Activated naive CD4-positive, alpha-beta T cell treated with anti-CD3 and anti-CD28 coated beads, Interleukin-2, amount 50 U/mL, for 24 hours (primary cell): ENCODE measurements around the gene RAX.

Experiments
- H3K27ac Mint-ChIP-seq: one replicate; pipeline ENCODE4 v1.8.0; 2021; ENCODE audit warnings: mild to moderate bottlenecking, mixed read lengths
- H3K27me3 Mint-ChIP-seq: one replicate; pipeline ENCODE4 v1.8.0; 2021; ENCODE audit warnings: mixed read lengths
- H3K36me3 Mint-ChIP-seq: one replicate; pipeline ENCODE4 v1.8.0; 2021; ENCODE audit warnings: mixed read lengths
- H3K4me1 Mint-ChIP-seq: one replicate; pipeline ENCODE4 v1.8.0; 2021; ENCODE audit warnings: mixed read lengths
- H3K4me3 Mint-ChIP-seq: one replicate; pipeline ENCODE4 v1.8.0; 2021; ENCODE audit warnings: mild to moderate bottlenecking, mixed read lengths
- H3K9me3 Mint-ChIP-seq: one replicate; pipeline ENCODE4 v1.8.0; 2021; ENCODE audit warnings: mixed read lengths

RAX gene

GRCh38 chr18:59232309-59233016, 40.8 kb downstream of the RAX start:
- Mint-ChIP-seq H3K27me3 (peaks cover 33% of the 10 kb centered on the region), H3K4me1 (no peaks in the 10 kb centered on the region), H3K4me3 (no peak overlapping the region)

DNA sequence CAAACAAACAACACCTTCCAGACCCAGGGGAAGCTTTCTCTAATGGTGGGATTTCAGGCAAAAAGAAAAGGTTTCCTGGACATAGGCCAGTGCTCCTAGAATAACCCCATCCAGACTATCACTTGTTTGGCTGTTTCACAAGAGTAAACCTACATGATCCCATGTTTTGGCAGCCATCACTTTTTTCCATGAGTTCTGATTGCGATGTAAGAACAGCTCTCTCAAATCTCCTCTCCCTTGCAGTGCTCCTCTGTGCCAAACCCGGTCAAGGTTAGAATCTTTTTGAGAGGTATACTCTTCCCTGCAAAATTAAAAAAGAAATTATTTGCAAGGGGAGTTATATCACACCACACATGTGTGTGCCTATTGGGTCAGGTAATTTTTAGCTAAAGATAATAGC, 41.4 kb downstream of the RAX start:
- H3K36me3 Mint-ChIP-seq, result no peaks in the 10 kb centered on the region
- no peaks in the 10 kb centered on the region for H3K4me1 Mint-ChIP-seq
- peaks cover 35% of the 10 kb centered on the region for H3K27me3 Mint-ChIP-seq
- H3K27ac Mint-ChIP-seq, result no peak overlapping the region
- H3K9me3 Mint-ChIP-seq, result no peaks in the 10 kb centered on the region
- H3K4me3 Mint-ChIP-seq, result no peak overlapping the region

More at GRCh38 chr18:59232309-59233016, 40.8 kb downstream of the RAX start:
- no peaks in the 10 kb centered on the region for H3K36me3 Mint-ChIP-seq
- no peaks in the 10 kb centered on the region for H3K9me3 Mint-ChIP-seq
- H3K27ac Mint-ChIP-seq, result no peak overlapping the region

DNA sequence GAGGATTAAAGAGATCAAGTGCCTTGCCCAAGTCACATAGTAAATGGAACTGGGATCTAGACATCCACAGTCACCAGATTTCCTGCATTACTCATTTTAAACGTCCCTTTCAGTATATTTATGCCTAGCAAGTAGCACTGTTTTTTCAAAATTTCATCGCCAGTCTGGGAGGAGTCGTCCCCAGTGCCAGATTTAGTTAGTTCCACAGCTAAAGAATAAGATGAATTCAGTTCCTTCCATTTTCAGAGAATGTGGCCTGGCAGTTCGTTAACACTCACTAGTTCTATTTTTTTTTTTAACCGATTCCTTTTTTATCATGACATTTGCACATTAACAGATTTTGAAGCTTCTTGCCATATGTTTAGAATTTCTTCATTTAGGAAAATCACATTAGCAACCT, 42.1 kb downstream of the RAX start:
- Mint-ChIP-seq H3K9me3 (no peaks in the 10 kb centered on the region), H3K4me3 (no peak overlapping the region), H3K27ac (no peak overlapping the region), H3K36me3 (no peaks in the 10 kb centered on the region), H3K4me1 (no peaks in the 10 kb centered on the region), H3K27me3 (peaks cover 32% of the 10 kb centered on the region)

- H3K27me3 Mint-ChIP-seq, result peaks cover 37% of the 10 kb centered on the region
- H3K4me3 Mint-ChIP-seq, result no peak overlapping the region
- H3K9me3 Mint-ChIP-seq, result no peaks in the 10 kb centered on the region
- H3K36me3 Mint-ChIP-seq, result no peaks in the 10 kb centered on the region
- H3K27ac Mint-ChIP-seq, result no peak overlapping the region
- H3K4me1 Mint-ChIP-seq, result no peaks in the 10 kb centered on the region
Observed at GRCh38 chr18:59229701-59230443, 43.4 kb downstream of the RAX start.

DNA sequence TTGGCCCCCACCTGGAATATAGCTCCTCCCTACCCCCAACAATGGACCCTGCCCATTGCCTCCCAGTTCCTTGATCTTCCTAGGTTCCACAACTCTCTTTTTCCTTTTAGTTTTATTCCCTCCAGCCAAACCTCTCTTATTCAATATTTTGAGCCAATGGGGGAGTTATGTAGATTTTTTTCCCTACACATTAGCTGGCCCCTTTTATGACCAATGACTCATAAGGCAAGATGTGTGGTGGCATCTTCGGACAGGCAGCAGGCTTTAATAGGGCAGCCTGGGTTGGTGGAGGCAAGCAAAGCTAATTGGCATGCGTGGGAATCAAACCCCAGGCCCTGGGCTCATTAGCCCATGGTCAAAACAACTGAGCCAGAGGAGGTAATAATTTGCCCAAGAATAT, 44.1 kb downstream of the RAX start:
- Mint-ChIP-seq H3K27me3 (peaks cover 39% of the 10 kb centered on the region), H3K36me3 (no peaks in the 10 kb centered on the region), H3K9me3 (no peaks in the 10 kb centered on the region), H3K4me3 (no peak overlapping the region), H3K27ac (no peak overlapping the region), H3K4me1 (no peaks in the 10 kb centered on the region)

- H3K4me1 Mint-ChIP-seq, result no peaks in the 10 kb centered on the region
- H3K27ac Mint-ChIP-seq, result no peak overlapping the region
- H3K9me3 Mint-ChIP-seq, result no peaks in the 10 kb centered on the region
- H3K27me3 Mint-ChIP-seq, result peaks cover 44% of the 10 kb centered on the region
- H3K36me3 Mint-ChIP-seq, result no peaks in the 10 kb centered on the region
- no peak overlapping the region for H3K4me3 Mint-ChIP-seq
Observed at GRCh38 chr18:59228351-59228750, 44.9 kb downstream of the RAX start.

GRCh38 chr18:59222341-59222740, 50.9 kb downstream of the RAX start:
- peaks cover 52% of the 10 kb centered on the region for H3K27me3 Mint-ChIP-seq
- H3K9me3 Mint-ChIP-seq, result no peaks in the 10 kb centered on the region
- no peak overlapping the region for H3K27ac Mint-ChIP-seq
- no peaks in the 10 kb centered on the region for H3K36me3 Mint-ChIP-seq
- H3K4me3 Mint-ChIP-seq, result no peak overlapping the region
- peaks cover 8% of the 10 kb centered on the region for H3K4me1 Mint-ChIP-seq

- peaks cover 8% of the 10 kb centered on the region for H3K4me1 Mint-ChIP-seq
- H3K9me3 Mint-ChIP-seq, result no peaks in the 10 kb centered on the region
- H3K27ac Mint-ChIP-seq, result no peak overlapping the region
- no peaks in the 10 kb centered on the region for H3K36me3 Mint-ChIP-seq
- H3K27me3 Mint-ChIP-seq, result peaks cover 54% of the 10 kb centered on the region
- H3K4me3 Mint-ChIP-seq, result no peak overlapping the region
Observed at GRCh38 chr18:59220784-59221765, 52.2 kb downstream of the RAX start.

- Mint-ChIP-seq H3K4me3 (no peak overlapping the region), H3K27ac (no peak overlapping the region), H3K9me3 (no peaks in the 10 kb centered on the region), H3K27me3 (peaks cover 54% of the 10 kb centered on the region), H3K36me3 (no peaks in the 10 kb centered on the region), H3K4me1 (peaks cover 8% of the 10 kb centered on the region)
Observed at GRCh38 chr18:59220164-59220783, 53.0 kb downstream of the RAX start.

DNA sequence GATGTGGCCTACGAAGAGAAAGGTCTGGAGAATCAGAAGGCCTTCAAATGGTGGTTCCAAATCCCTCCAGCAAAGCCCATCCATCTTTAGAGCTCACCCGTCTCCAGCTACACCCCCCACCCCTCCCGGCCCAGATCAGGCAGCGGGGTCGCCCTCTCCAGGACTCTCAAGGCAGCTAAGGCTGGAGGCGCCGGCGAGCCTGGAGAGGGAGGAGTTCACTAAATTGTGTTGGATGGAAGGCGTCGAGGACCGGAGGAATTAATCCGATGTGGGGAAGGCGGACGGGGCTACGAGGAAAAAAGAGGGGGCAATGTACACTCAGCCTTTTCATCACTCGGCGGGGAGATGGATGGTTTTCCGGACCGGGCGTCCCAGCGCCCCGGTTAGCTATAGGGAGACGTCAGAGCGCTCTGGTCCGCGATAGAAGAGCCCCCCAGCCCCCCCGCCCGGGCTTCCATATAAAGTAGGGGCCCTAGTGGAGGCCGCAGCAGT, 53.5 kb downstream of the RAX start, which contains the start of gene GRP:
TSS of gene GRP (plus strand) at position 487 of the 492 bp plus-strand sequence. CDS start 108 bp downstream, outside the sequence.
- no peaks in the 10 kb centered on the region for H3K9me3 Mint-ChIP-seq
- H3K4me1 Mint-ChIP-seq, result peaks cover 8% of the 10 kb centered on the region
- H3K27ac Mint-ChIP-seq, result no peak within 1 kb of the TSS
- H3K27me3 Mint-ChIP-seq, result peaks cover 57% of the 10 kb centered on the region
- no peaks in the 10 kb centered on the region for H3K36me3 Mint-ChIP-seq
- H3K4me3 Mint-ChIP-seq, result no peak within 1 kb of the TSS

DNA sequence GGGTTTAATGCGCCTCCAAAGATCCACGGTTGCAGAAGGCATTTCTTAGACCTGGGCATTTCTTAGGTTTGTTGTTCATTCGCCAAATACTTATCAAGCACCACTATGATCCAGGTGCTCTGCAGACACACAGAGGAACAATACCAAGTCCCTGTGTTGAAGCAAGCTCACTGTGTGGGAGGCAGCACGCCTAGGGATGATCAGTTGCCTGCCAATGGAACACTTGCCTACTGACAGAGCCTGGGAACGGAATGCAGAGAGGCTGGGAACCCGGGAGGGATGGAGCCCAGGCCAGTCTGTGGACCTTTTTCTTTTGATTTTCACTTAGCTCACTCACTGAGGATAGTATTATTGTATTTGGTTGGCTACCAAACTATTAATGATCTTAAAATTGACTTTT, 55.2 kb downstream of the RAX start:
- Mint-ChIP-seq H3K27me3 (peaks cover 50% of the 10 kb centered on the region), H3K4me1 (peaks cover 8% of the 10 kb centered on the region), H3K27ac (no peak overlapping the region), H3K36me3 (no peaks in the 10 kb centered on the region), H3K9me3 (no peaks in the 10 kb centered on the region), H3K4me3 (no peak overlapping the region)
